HG03457 (cell line): Measurements from ENCODE around the gene HRC.
"Not testable (repeated sequence)": the region's sequence is repeated elsewhere in the genome, so short reads cannot be mapped to it uniquely, and the experiment has no call there.

ENCODE experiments used
- ATAC-seq: cut with Tn5 transposase; IDR thresholded peaks from one replicate; pipeline ENCODE4 v1.9.1; 2021; ENCODE audit warnings: moderate number of reproducible peaks; ENCODE audit not compliant: unreplicated experiment

HRC gene

DNA sequence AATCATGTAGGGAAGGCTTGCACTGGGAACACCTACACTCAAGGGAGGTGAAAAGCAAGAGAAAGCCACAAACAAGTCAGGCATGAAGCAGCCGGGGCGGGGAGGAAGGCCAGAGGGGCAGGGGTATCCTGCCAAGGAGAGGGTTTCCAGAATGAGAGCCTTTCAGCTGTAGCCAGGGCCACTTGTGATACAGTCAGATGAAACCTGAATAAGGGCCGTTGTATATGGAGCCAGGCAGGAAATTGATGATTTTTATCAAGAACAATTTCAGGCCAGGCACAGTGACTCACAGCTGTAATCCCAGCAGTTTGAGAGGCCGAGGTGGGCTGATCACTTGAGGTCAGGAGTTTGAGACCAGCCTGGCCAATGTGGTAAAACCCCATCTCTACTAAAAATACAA lies 6.8 kb upstream of the HRC start:
- no peak for ATAC-seq

DNA sequence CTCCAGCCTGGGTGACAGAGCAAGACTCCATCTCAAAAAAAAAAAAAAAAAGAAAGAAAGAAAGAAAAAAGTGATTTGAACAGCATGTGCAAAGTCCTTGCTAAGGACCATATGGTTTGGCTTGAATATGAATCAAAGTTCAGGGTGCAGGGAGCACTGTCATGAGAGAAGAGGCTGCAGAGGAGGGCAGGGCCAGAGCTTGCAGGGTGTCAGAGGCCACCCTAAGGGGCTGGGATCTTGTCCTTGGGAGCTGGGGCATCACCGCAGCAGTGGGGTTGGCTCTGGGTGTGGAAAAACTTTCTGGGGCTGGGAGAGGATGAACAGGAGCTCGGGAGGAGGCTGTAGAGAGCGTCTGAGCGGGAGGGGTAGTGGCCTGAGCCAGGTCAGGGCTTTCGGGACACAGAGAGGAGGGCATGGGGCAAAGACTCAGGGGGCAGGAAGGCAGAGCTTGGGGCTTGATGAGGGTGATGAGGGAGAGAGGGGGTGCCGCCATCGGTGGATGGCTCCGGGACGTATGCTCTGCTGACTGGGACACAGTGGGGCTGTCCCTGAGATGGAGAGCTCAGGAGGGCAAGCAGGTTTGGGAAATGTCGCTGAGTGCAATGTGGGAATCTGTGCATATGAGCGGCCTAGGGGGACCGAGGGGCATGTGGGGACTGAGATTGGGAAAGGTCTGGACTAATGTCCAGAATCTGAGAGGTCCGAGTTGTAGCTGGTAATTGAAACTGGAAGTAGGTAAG lies 5.4 kb upstream of the HRC start:
- no peak for ATAC-seq

DNA sequence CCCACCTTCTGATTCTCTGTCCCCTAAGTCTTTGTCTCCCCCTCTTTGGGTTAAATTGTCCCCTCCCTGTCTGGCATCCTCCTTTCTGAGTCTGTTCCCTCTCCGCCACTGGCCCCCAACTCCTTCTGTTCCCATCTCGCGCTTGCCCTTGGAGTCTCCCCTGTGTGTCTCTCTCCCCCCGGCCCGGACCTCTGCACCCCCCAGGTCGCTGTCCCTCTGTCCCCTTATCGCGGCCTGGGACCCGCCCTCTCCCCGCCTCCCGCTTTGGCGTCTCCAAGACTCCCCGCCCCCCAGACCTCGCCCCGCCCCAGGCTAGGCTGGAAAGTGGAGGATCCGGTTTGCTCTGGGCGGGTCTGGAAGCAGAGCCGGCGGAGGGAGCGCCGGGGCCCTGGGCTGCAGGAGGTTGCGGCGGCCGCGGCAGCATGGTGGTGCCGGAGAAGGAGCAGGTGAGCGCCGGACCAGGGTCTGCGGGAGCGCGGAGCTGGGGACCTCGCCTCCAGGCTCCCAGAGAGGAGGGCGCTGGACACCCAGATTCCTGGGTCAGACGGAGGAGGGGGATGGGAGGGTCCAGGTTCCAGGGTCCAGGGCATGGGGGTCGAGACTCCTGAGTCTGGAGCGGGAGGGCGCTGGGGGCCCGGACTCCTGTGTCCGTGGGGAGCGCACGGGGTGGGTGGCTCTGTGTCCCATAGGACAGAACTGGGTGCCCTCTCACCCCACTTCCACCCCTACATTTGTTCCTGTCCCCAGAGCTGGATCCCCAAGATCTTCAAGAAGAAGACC lies 2.4 kb upstream of the HRC start, which contains the start of gene TRPM4:
Gene TRPM4, plus strand, starts transcription at position 348 of the 780 bp plus-strand sequence. Its CDS starts 75 bp downstream, at position 423.
- ATAC-seq, result no peak

DNA sequence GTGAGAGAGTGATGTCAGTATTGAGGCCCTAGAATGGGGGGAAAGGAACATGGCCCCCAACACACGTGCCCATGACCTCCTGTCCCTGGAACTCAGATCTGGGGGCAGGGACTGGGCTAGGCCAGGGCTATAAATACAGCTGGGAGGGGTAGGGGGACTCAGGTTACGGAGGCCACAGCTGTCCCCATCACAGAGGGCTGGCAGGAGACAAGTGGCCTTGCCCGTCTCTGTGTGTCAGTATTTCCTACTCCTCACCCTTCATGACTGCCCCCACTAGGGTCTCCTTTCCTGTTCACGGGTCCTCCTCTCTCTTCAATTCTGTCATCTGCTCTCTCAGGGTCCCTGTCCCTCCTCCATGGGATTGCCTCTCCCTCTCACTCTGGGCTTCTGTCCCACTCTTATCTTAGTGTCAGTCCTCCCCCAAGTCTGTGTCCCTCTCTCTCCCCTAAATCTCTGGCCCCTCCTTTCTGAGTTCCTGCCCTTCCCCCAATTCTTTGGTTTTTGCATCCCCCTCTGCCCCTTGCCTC lies 687 bp upstream of the HRC start:
- ATAC-seq, result no peak

DNA sequence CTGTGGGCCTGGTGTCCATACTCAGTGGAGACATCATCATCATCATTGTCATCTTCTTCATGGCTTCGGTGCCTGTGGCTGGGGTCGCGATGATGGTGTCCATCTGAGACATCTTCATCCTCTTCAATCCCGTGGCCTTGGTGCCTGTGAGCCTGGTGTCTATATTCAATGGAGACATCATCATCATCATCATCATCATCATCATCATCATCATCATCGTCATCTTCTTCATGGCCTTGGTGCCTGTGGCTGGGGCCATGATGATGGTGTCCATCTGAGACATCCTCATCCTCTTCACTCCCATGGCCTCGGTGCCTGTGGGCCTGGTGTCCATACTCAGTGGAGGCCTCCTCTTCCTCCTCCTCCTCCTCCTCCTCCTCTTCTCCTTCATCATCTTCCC lies 917 bp downstream of the HRC start:
- ATAC-seq, result no peak

DNA sequence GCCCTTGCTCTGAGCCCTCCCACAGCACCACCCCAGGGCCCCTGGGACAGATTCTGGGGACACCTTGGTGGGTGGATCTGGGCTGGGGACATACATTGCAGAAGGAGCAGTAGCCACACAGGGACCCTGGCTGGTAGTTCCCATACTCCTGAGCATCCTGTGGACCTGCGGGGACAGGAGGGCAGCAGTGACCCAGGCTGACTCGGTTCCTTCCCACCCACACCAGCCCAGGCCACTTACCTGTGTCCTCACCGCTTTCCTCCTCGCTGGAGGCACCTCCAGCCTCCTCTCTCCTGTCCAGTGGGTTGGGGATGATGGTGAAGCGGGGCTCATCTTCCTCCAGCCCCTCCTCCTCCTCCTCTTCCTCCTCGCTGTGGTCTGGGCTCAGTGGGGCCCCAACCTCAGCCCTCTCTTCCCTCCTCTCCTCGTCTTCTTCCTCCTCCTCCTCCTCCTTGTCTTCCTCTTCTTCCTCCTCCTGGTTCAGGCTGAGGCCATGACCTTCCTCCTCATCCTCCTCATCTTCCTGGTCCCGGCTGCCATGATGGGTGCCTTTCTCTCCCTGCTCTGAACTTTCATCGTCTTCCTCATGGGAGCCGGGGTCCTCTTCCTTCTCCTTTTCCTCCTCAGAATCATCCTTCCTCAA lies 1.9 kb downstream of the HRC start:
- ATAC-seq, result no peak

DNA sequence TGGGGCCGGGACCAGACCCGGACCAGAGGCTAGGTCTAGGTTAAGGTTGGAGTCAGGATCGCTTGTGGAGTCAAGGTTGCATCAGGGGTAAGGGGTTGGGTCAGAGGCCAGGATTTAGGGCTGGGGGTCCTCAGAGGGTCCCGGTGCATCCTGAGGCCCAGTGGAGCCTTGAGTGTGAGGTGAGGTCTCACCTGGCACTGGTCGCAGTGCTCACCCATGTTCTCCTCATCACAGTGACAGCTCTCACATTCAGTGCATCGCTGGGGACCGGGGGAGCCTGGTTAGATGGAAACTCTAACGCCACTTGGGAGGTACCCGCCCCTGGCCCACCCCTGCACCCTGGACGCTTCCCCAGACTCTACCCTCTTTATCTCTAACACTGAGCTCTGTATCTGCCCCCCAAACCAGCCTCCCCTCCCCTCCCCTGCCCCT lies 3.1 kb downstream of the HRC start:
- no peak for ATAC-seq

DNA sequence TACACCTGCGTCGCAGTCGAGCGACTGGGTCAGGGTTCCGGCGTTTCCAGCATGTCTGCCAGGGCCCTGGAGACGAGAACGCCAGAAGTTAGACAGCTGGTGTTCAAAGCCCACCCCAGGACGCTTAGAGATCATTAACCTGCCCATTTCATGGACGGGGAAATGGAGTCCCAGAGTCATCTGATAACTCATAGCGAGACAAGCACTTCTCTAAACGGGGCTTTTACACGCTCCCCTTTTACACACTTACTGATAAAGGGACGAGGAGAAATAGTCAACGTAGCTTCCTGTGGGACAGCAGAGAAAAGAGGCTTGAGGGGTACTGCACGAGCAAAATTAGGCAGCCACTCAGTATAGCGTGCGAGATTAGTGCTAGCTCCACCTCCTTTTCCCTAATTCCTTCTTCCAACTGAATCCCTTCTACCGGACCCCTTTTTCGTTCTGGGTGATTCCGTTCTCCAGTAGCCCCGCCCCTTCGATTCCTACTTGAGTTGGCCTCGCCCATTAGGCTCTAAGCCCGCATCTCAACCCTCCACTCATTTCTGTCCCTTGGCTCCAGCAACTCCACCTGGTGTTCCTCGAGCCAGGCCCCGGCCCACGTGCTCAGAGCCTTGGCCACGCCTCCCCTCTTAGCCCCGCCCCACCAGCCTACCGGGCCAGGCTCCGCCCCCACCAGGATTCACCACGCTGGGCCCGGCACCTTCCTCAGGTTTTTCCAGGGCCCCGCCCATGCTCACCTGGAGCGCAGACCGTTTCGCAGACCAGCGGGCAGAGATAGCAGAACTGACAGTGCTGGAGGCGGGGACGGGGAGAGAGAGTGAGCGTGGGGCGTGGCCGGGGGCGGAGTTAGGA lies 3.7 kb downstream of the HRC start:
- ATAC-seq, result no peak

DNA sequence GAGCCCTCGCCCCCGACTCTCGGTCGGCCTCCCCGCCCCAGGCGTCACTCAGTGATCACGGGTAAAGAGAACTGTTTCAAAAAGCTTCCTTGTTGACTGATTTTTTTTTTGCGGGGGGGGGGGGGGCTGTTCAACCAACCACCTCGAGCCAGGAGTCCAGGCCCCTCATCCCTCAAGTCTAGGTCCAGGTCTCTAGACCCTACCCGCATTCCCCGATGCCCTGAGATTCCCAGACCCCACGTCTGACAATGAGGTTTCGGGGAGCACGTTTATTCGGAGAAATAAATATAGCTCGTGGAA lies 4.3 kb downstream of the HRC start:
- no peak for ATAC-seq

DNA sequence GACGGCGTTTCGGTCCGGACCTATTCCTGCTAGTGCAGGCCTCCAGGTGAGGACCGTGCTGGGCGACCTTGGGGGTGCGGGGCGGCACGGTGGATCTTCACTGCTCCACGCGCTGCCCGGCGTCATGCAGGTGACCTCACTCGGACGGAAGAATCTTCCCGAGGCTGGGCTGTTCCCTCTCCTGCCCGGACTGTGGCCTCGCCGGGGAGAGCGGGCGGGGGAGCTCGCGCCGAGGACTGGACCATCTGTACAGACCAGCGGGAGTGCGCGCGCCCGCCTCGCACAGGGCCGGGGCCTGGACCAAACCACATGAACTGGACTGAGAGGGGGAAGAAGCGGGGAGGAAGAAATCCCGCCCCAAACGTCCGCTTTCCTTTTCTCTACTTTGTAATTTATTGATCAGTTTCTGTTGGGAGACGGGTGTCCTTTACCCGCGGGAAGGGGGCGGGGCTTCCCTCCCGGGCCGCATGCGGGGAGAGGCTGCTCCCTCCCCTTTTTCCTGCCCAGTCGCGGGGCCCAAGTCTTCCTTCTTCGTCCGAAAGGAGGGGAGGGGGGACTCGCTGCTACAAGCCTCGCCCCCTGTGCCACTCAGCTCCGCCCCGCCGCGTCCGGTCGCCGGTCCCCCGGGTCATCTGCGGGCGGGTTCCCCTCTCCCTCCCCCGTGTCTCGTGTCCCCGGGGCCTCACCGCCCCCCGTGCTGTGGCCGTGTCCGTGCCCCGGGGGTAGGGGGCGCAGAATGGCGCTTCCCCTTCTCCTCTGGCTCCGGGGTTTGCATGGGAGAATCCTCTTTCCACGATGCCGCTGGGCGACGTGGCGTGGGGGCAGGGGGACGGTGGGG lies 4.9 kb downstream of the HRC start:
- ATAC-seq, result no peak

DNA sequence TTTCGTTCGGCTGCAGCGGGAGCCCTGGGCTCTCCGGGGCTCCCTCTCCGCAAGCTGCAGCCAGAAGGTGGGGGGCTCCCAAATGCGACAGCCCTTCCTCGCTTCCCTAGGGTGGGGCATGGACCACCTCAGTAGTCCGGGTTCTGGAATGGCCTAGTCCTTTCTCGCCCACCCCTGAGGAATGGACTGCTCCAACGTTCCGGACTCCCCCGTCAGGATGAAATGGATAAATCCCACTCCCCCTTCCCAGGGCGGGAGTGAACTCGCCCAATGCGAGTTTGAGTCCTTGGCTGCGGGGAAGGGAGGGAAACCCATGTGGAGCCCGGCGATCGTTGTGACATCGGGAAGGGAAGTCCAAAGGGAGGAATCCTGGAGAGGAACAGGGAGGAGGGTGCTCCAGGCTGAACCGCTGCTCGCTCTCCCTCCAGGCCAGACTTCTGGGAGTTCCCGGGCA lies 5.5 kb downstream of the HRC start:
- no peak for ATAC-seq

DNA sequence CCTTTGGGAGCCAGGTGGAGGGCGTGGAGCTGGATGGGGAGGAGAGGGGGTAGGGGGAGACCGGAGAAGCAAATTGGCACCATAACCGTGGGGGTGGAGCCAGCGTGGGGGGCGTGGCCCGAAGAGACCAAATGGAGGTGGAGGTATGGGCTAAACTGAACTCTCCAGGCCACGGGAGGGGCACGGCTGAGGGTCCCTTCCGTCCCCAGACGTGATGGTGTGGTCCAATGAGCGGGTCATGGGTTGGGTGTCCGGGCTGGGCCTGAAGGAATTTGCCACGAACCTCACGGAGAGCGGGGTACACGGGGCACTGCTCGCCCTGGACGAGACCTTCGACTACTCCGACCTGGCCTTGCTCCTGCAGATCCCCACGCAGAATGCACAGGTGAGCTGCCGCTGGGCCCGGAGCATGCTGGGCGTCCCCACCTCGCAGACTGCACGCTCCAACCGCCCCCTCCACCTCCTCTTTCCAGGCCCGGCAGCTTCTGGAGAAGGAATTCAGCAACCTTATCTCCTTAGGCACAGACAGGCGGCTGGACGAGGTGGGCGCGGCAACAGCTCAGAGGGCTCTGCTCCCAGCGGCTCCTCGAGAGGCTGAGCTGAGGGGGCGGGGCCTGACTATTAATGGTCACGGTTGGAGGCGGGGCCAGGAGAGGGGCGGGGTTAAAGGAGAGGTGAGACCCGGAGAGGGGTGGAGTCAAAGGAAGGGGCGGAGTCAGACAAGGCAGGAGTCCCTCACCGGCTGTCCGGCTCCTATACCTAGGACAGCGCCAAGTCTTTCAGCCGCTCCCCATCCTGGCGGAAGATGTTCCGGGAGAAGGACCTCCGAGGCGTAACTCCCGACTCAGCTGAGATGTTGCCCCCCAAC lies 6.2 kb downstream of the HRC start:
- ATAC-seq, result no peak

DNA sequence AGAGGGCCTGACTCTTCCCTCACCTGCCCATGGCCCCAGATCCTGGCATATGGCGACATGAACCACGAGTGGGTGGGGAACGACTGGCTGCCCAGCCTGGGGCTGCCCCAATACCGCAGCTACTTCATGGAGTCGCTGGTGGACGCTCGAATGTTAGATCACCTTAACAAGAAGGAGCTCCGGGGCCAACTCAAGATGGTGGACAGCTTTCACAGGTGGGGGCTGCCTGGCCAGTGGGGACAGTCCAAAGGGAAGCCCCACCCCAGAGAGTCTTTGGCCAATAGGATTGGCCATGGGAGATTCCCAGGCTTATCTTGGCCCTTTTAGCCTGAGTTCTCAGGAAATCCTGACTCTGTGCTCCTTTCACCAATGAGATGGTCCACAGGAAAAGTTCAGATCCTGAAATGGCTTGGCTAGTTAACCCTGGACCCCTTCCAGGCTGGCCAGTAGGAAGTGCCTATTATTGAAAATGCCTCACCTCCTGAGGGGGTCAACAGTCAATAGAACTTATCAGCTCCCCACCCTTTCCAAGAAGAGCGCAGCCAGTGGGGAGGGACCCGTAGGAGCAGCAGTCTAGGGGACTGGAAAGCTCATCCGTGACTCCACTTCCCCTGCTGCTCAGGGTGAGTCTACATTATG lies 7.0 kb downstream of the HRC start:
- ATAC-seq, result no peak

DNA sequence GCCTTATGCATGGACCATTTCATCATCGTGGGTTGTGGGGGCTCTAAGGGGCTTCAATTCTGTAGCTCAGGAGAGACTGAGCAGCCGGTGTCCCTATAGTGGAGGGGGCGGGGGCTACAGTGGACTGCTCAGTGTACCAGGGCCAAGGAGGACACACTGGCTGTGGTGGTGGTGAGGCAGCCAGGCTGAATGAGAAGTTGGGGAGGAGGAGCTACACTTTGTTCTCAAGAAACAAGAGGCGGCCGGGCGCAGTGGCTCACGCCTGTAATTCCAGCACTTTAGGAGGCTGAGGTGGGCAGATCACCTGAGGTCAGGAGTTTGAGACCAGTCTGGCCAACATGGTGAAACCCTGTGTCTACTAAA lies 8.8 kb downstream of the HRC start:
- not testable (repeated sequence) for ATAC-seq

DNA sequence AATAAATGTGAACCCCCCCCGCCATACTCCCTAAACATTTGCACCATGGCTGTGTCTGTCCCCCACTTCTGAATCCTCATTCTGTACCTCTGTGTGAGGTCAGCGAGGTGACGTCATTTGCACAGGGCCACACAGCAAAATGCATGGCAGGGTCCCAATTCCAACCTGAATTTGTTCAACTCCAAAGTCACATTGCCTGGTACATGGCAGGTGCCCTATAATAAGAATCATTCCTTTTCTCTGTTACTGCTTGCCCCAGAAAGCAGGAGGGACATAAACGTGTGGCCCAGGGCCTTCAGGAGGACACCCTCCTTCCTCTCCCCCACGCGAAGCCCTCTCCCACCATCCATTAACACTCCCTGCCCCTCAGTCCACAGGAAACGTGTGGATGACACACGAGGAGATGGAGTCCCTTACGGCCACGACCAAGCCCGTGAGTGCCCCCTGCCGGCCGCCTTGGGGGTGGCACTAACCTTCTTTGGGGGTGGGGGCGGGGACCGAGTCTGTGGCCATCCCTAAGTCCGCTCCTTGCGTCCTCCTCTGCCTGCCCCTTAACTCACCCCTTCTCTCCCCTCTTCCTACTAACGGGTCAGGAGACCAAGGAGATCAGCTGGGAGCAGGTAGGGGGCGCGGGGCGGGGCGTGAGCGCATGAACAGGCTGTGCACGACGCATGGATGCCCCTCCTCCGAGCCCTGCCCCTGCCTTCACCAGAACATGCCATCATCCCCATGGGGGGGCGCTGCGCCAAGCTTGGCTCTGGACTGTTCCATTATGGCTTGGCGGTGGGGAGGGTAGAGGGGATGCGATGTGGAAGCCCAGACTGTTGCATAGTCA lies 9.4 kb downstream of the HRC start:
- ATAC-seq, result no peak

DNA sequence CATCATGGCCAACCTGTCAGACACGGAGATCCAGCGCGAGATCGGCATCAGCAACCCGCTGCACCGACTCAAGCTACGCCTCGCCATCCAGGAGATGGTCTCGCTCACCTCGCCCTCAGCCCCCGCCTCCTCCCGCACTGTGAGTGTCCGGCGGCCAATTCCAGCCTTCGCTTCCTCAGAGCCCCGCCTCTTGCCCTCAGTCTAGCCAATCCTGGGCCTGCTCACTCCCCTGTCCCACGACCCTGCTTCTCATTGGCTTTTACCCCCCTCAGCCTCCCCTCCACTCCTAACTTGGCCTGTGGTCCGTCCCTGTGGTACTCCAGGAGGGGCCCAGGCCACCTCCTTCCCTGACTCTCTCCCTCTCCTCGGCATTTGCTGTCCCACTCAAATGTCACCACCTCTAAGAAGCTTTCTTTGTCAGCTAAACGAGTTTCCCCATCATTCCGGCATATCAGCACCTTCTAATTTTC lies 12.3 kb downstream of the HRC start:
- no peak for ATAC-seq

DNA sequence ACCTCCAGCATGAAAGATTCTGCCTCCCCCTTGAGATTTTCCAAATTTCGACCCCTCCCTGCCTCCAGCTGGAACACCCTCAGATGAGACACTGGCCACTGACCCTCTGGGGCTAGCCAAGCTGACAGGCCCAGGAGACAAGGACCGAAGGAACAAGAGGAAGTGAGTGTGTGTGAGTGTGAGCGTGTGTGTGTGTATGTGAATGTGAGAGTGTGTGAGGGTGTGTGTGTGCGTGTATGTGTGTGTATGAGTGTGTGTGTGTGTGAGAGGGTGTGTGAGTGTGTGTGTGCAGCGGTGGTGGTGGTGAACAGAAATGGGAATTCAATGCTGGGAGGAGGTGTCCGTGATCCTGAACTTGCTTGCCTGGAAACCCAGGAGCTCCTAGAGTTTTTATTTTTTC lies 13.8 kb downstream of the HRC start:
- no peak for ATAC-seq

DNA sequence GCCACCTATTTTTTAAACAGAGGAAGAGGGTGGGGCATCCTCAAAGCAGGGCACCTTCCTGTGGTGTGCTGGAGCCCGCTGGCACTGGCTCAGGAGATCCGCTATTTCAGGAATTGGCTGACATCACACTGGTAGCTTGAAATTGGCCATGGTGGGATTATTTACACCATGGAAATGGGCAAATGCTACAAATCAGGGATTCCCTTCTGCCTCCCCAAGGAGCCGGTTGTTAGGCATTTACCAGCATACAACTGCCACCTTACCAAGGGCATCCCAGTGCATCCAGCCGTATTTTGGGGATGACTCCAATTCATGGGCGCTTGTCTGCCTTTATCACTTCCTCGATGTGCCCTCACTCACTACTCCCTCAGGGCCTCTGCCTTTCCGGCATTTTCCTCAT lies 14.2 kb downstream of the HRC start:
- ATAC-seq, result no peak
